H1 (cell line): ENCODE results near the gene MTM1. TPM values are rescaled to one million over a fixed set of nuclear protein-coding genes. Genes with fewer than 3 reads are reported as not detected.
A peak's percentile ranks its signal among the peaks of the same experiment; 100 is the strongest.

Experiments
- CTCF ChIA-PET: fragments of 300-600 bp; sonication (Branson Sonifier 250); formaldehyde crosslinking; loops from one replicate; lab custom pipeline; 2021; ENCODE audit not compliant: partially characterized antibody; lab: Charles Lee
- POLR2A ChIA-PET: fragments of 300-600 bp; sonication (Branson Sonifier 250); formaldehyde crosslinking; loops from one replicate; lab custom pipeline; 2021; ENCODE audit warnings: inconsistent platforms; ENCODE audit not compliant: partially characterized antibody; lab: Charles Lee
- DNase-seq, 2 experiments: peaks; one replicate each; pipeline versions ENCODE4 v3.0.0 to v3.0.0-alpha.2; 2010 to 2022; ENCODE audit warnings: low spot score in 2 of 2, low read depth in 1 of 2, mixed read lengths in 1 of 2
- FAIRE-seq: peaks from 2 replicates; lab custom pipeline; 2011; peaks lifted over from hg19 to GRCh38; lab: Jason Lieb, UNC
- H2AFZ ChIP-seq: 2 replicates; pipeline ENCODE4 v1.8.1; 2012; ENCODE audit warnings: low read length, inconsistent platforms
- H2AK5ac ChIP-seq: 2 replicates; pipeline ENCODE4 v1.6.1; 2013; ENCODE audit warnings: low read depth, low read length
- H2BK120ac ChIP-seq: replicated peaks from 2 replicates; pipeline ENCODE3; 2013; ENCODE audit warnings: low read depth, low read length, inconsistent platforms
- H2BK12ac ChIP-seq: 2 replicates; pipeline ENCODE4 v1.6.1; 2013; ENCODE audit warnings: low read depth, low read length
- H2BK15ac ChIP-seq: 2 replicates; pipeline ENCODE4 v1.6.1; 2013; ENCODE audit warnings: low read length
- H2BK20ac ChIP-seq: 2 replicates; pipeline ENCODE4 v1.6.1; 2013; ENCODE audit warnings: low read length
- H2BK5ac ChIP-seq: 2 replicates; pipeline ENCODE4 v1.6.1; 2013; ENCODE audit warnings: low read depth, low read length
- H3K14ac ChIP-seq: 2 replicates; pipeline ENCODE4 v1.6.1; 2013; ENCODE audit warnings: inconsistent platforms; ENCODE audit not compliant: insufficient read length
- H3K18ac ChIP-seq: 2 replicates; pipeline ENCODE4 v1.6.1; 2013; ENCODE audit warnings: low read length; ENCODE audit errors: extremely low read depth
- H3K23ac ChIP-seq: 2 replicates; pipeline ENCODE4 v1.6.1; 2013; ENCODE audit warnings: inconsistent platforms; ENCODE audit not compliant: insufficient read length
- H3K23me2 ChIP-seq: 2 replicates; pipeline ENCODE4 v1.6.1; 2013; ENCODE audit warnings: low read depth, low read length
- H3K27ac ChIP-seq: 2 replicates; pipeline ENCODE4 v1.6.1; 2011; ENCODE audit warnings: low read depth, low read length, inconsistent platforms
- H3K27me3 ChIP-seq, 4 experiments: replicated peaks in 1 of 4; 1 replicate in 1 of 4; 2 replicates in 3 of 4; pipeline versions ENCODE4 v1.6.1 to v1.8.1; 2011 to 2013; ENCODE audit warnings: low read length in 3 of 4, mild to moderate bottlenecking in 3 of 4, inconsistent platforms in 2 of 4, mixed read lengths in 2 of 4, moderate library complexity in 1 of 4; ENCODE audit not compliant: control insufficient read depth in 3 of 4, insufficient read depth in 3 of 4; ENCODE audit errors: extremely low read depth in 1 of 4
- H3K36me3 ChIP-seq, 4 experiments: 2 replicates each; pipeline versions ENCODE4 v1.6.1 to v1.8.1; 2011 to 2013; ENCODE audit warnings: mild to moderate bottlenecking in 4 of 4, low read length in 3 of 4, moderate library complexity in 2 of 4, control low read depth in 1 of 4, inconsistent platforms in 1 of 4; ENCODE audit not compliant: insufficient read depth in 4 of 4, control insufficient read depth in 2 of 4
- H3K4ac ChIP-seq: replicated peaks from 2 replicates; pipeline ENCODE3; 2013; ENCODE audit warnings: low read length, low read depth, mixed read lengths, inconsistent platforms; ENCODE audit not compliant: insufficient read length
- H3K4me1 ChIP-seq, 4 experiments: replicated peaks in 1 of 4; 1 replicate in 1 of 4; 2 replicates in 3 of 4; pipeline versions ENCODE4 v1.6.1 to v1.8.1; 2011 to 2013; ENCODE audit warnings: low read length in 3 of 4, inconsistent platforms in 2 of 4, mixed read lengths in 1 of 4; ENCODE audit not compliant: insufficient read depth in 4 of 4, control insufficient read depth in 3 of 4
- H3K4me2 ChIP-seq, 2 experiments: 2 replicates each; pipeline versions ENCODE4 v1.6.1 to v1.8.1; 2011 to 2013; ENCODE audit warnings: low read depth in 2 of 2, low read length in 2 of 2, control low read depth in 1 of 2, inconsistent platforms in 1 of 2, mild to moderate bottlenecking in 1 of 2; ENCODE audit not compliant: insufficient read depth in 1 of 2
- H3K4me3 ChIP-seq, 4 experiments: fragments of 200-600, 300-600 bp in 1 of 4; sonication (generic), shearing (Covaris generic), sonication (Bioruptor Twin) in 1 of 4; 2 replicates each; pipeline versions ENCODE4 v1.5.1 to v1.8.1; 2011 to 2016; ENCODE audit warnings: low read length in 4 of 4, low read depth in 3 of 4, control low read depth in 2 of 4, inconsistent platforms in 2 of 4, mild to moderate bottlenecking in 2 of 4, mixed read lengths in 1 of 4, moderate library complexity in 1 of 4; ENCODE audit not compliant: insufficient read depth in 2 of 4; ENCODE audit errors: extremely low read depth in 1 of 4
- H3K56ac ChIP-seq: replicated peaks from 2 replicates; pipeline ENCODE3; 2013; ENCODE audit warnings: low read depth, mild to moderate bottlenecking, mixed read lengths, low read length, inconsistent platforms; ENCODE audit not compliant: insufficient read length
- H3K79me1 ChIP-seq: 2 replicates; pipeline ENCODE4 v1.6.1; 2013; ENCODE audit warnings: low read depth, low read length, control low read depth
- H3K79me2 ChIP-seq, 2 experiments: 2 replicates each; pipeline versions ENCODE4 v1.6.1 to v1.8.1; 2012 to 2013; ENCODE audit warnings: low read length in 2 of 2, mild to moderate bottlenecking in 2 of 2, inconsistent platforms in 1 of 2; ENCODE audit not compliant: insufficient read depth in 2 of 2, control insufficient read depth in 1 of 2
- H3K9ac ChIP-seq, 4 experiments: replicated peaks in 1 of 4; 1 replicate in 1 of 4; 2 replicates in 3 of 4; pipeline versions ENCODE4 v1.6.1 to v1.8.1; 2011 to 2013; ENCODE audit warnings: low read depth in 3 of 4, low read length in 3 of 4, control low read depth in 2 of 4, mild to moderate bottlenecking in 2 of 4, moderate library complexity in 2 of 4, inconsistent platforms in 1 of 4; ENCODE audit errors: extremely low read depth in 1 of 4
- H3K9me3 ChIP-seq, 2 experiments: 2 replicates each; pipeline versions ENCODE4 v1.6.1 to v1.8.1; 2012 to 2013; ENCODE audit warnings: mild to moderate bottlenecking in 2 of 2, moderate library complexity in 2 of 2, control low read depth in 1 of 2, inconsistent platforms in 1 of 2, low read depth in 1 of 2, low read length in 1 of 2, mixed read lengths in 1 of 2; ENCODE audit not compliant: insufficient read depth in 2 of 2
- H4K20me1 ChIP-seq, 2 experiments: replicated peaks in 1 of 2; 2 replicates each; pipeline versions ENCODE3 to v1.8.1; 2011 to 2013; ENCODE audit warnings: inconsistent platforms in 2 of 2, low read length in 2 of 2, mild to moderate bottlenecking in 1 of 2; ENCODE audit not compliant: insufficient read depth in 2 of 2, control insufficient read depth in 1 of 2
- H4K5ac ChIP-seq: 2 replicates; pipeline ENCODE4 v1.6.1; 2013; ENCODE audit warnings: low read length, low read depth, mixed read lengths, inconsistent platforms; ENCODE audit not compliant: insufficient read length
- H4K8ac ChIP-seq: 2 replicates; pipeline ENCODE4 v1.8.0; 2013; ENCODE audit warnings: mild to moderate bottlenecking, moderate library complexity, low read length, inconsistent platforms; ENCODE audit not compliant: insufficient read depth; ENCODE audit errors: extremely low read depth
- H4K91ac ChIP-seq: replicated peaks from 2 replicates; pipeline ENCODE3; 2013; ENCODE audit warnings: low read length, mixed read lengths, inconsistent platforms; ENCODE audit not compliant: insufficient read length
- CBX5 ChIP-seq: fragments of 300-800, 300-1000 bp; sonication (generic); IDR thresholded peaks from 2 replicates; pipeline ENCODE4 v1.7.1; 2016; ENCODE audit warnings: antibody characterized with exemption, low read length, low read depth
- CTBP2 ChIP-seq: IDR thresholded peaks from 2 replicates; pipeline ENCODE4 v1.7.0; 2011; ENCODE audit warnings: borderline replicate concordance, mild to moderate bottlenecking, moderate library complexity, mixed read lengths, low read length; ENCODE audit not compliant: insufficient read depth, insufficient read length
- CTCF ChIP-seq, 3 experiments: IDR thresholded peaks; 1 replicate in 2 of 3; 2 replicates in 1 of 3; pipeline versions ENCODE4 v1.5.1 to v1.6.1; 2011; ENCODE audit warnings: low read length in 3 of 3, mild to moderate bottlenecking in 3 of 3, inconsistent platforms in 2 of 3, low read depth in 1 of 3, moderate library complexity in 1 of 3; ENCODE audit not compliant: insufficient read depth in 1 of 3; ENCODE audit errors: control extremely low read depth in 1 of 3
- SAP30 ChIP-seq: fragments of 300-600 bp; sonication (generic); IDR thresholded peaks from 2 replicates; pipeline ENCODE4 v1.7.1; 2012; ENCODE audit warnings: low read length, moderate library complexity, mild to moderate bottlenecking, inconsistent platforms; ENCODE audit not compliant: insufficient read depth, insufficient replicate concordance
- TAF1 ChIP-seq: IDR thresholded peaks from 2 replicates; pipeline ENCODE4 v1.6.1; 2011; ENCODE audit warnings: mild to moderate bottlenecking, low read depth, low read length
- TAF7 ChIP-seq: optimal IDR thresholded peaks from 2 replicates; pipeline ENCODE3; 2011; ENCODE audit warnings: low read depth, mild to moderate bottlenecking, inconsistent platforms, low read length, moderate library complexity, borderline replicate concordance
- WGBS, 2 experiments: shearing (Covaris generic) in 1 of 2; methylation state at CpG; one replicate each; pipeline versions ENCODE4 v1.1.6 to v1.1.7; 2013 to 2015; ENCODE audit warnings: low lambda C conversion rate in 2 of 2, mixed read lengths in 2 of 2, inconsistent platforms in 1 of 2, low coverage in 1 of 2, missing lambda C conversion rate in 1 of 2; ENCODE audit not compliant: insufficient replicate concordance in 2 of 2, insufficient coverage in 1 of 2, insufficient read length in 1 of 2; ENCODE audit errors: extremely low coverage in 1 of 2, missing lambda C conversion rate in 1 of 2; 5-methylcytosine and 5-hydroxymethylcytosine counted together
- polyA plus RNA-seq, 7 experiments: library from polyadenylated mRNA; depleted of rRNA in 3 of 7; stranded (reverse) in 5 of 7; unstranded in 2 of 7; fragments of >200 nt in 5 of 7; fragments of 200-250 nt in 2 of 7; gene quantifications; 1 replicate in 5 of 7; 2 replicates in 1 of 7; 4 replicates in 1 of 7; pipeline versions ENCODE4 v1.2.1 to v1.2.3, GENCODE V29; 2011 to 2013; ENCODE audit warnings: missing spikeins in 2 of 7, mixed read lengths in 2 of 7
- total RNA-seq: library from RNA; stranded (reverse); fragmentation: NEBNext Ultra II Directional; extraction: Animal tissue kit (Norgen Biotek cat#: 25700); gene quantifications from 2 replicates; pipeline ENCODE4 v1.2.1, GENCODE V29; 2021

MTM1 gene
- total and polyA plus RNA-seq, 2 of the 8 experiments (the other 6 are each of a cell fraction or from before 2014, with no cell fraction given), result 2.3 to 8.4 TPM

- Histone ChIP-seq H4K8ac (no peak overlapping the region), H4K20me1 (no peaks in the 10 kb centered on the region), H3K4ac (no peak overlapping the region), H3K14ac (no peak overlapping the region), H3K36me3 (peaks cover 0 to 3% (median 0%) of the 10 kb centered on the region in 4 experiments; a peak in 1 of 8 replicates), H3K27ac (no peak overlapping the region), H2BK20ac (no peak overlapping the region), H2BK5ac (no peak overlapping the region), H3K79me2 (no peaks in the 10 kb centered on the region), H3K18ac (no peak overlapping the region), H3K27me3 (no peaks in the 10 kb centered on the region), H4K5ac (no peak overlapping the region), H3K23me2 (no peaks in the 10 kb centered on the region), H3K9me3 (no peaks in the 10 kb centered on the region), H2BK120ac (no peak overlapping the region), H2BK12ac (no peak overlapping the region), H3K4me1 (no peaks in the 10 kb centered on the region), H2AK5ac (no peak overlapping the region), H2BK15ac (no peak overlapping the region), H3K79me1 (no peaks in the 10 kb centered on the region), H3K23ac (no peak overlapping the region), H4K91ac (no peak overlapping the region), H2AFZ (no peak overlapping the region), H3K56ac (no peak overlapping the region), H3K9ac (no peak overlapping the region), H3K4me3 (no peak overlapping the region), H3K4me2 (no peak overlapping the region)
- ChIA-PET CTCF (interaction anchor here (1.0 to 4.0 kb wide), 5 partner anchors 11 to 55 kb away, joined by 3 to 15 read pairs (median 3); no protein-coding TSS in a partner anchor), POLR2A (no interaction called here)
- no peak for FAIRE-seq
- 100% methylated on average over 1 of the region's 1 CpG; no CpG with 5 or more reads in 1 of the 2 experiments for WGBS, 2 experiments
- TF ChIP-seq CTBP2 (no peak), CBX5 (no peak), CTCF (IDR thresholded peaks at IDR 0.05; ENCODE audit: control extremely low read depth in 1 of 3, insufficient read depth in 1 of 3, low read depth in 1 of 3, low read length in 3 of 3) (peak in 2 of 3 experiments; percentile 4 to 20; a peak in 2 of 4 replicates), TAF7 (no peak), SAP30 (no peak), TAF1 (no peak)
- no peak for DNase-seq
Observed at GRCh38 chrX:150599226-150599625, 30.8 kb downstream of the MTM1 start.
